ENCODE data around the gene GRID2. TPM values are rescaled to one million over a fixed set of nuclear protein-coding genes. Genes with fewer than 3 reads are reported as not detected.
A peak's percentile ranks its signal among the peaks of the same experiment; 100 is the strongest.

The GRID2 gene
- polyA plus RNA-seq, 1 donor from 2014 or later, result 14.9 TPM

- Histone ChIP-seq H3K36me3 (ENCODE audit: insufficient read depth, low read length) (no peaks in the 10 kb centered on the region), H3F3A (ENCODE audit: insufficient read depth, low read length, poor library complexity, severe bottlenecking) (peaks cover 10% of the 10 kb centered on the region), H3K9me3 (ENCODE audit: low read length) (no peaks in the 10 kb centered on the region), H3K27me3 (ENCODE audit: insufficient read depth, low read depth, low read length) (no peaks in the 10 kb centered on the region), H4K20me1 (ENCODE audit: insufficient read depth) (no peaks in the 10 kb centered on the region), H3K9ac (ENCODE audit: low read length) (no peak overlapping the region), H3K4me3 (ENCODE audit: low read length) (no peak overlapping the region), H3K27ac (ENCODE audit: low read length) (peak overlapping the region; percentile 48), H3K9me2 (ENCODE audit: insufficient read depth, low read length) (no peaks in the 10 kb centered on the region), H3K4me2 (ENCODE audit: low read length) (peak overlapping the region; percentile 12), H2AFZ (ENCODE audit: low read depth, low read length) (no peak overlapping the region), H3K79me2 (replicated peaks; ENCODE audit: insufficient read depth, low read length) (no peaks in the 10 kb centered on the region)
- peak; percentile 74 for TF ChIP-seq EP300 (conservative IDR thresholded peaks at IDR 0.05; ENCODE audit: poor library complexity, severe bottlenecking)
- TF ChIP-seq POLR2AphosphoS5 (IDR thresholded peaks at IDR 0.05), result peak; percentile 50
- TF ChIP-seq SMC3 (conservative IDR thresholded peaks at IDR 0.05; ENCODE audit: poor library complexity), result no peak
- TF ChIP-seq TAF1 (IDR thresholded peaks at IDR 0.05; ENCODE audit: low read depth), result no peak
Measured at GRCh38 chr4:93660036-93660435, 1356.3 kb downstream of the GRID2 start.

GRCh38 chr4:93670434-93670833 is 1366.7 kb downstream of the GRID2 start:
- no peaks in the 10 kb centered on the region for H3K9me2 ChIP-seq (ENCODE audit: insufficient read depth, low read length)
- H3K9me3 ChIP-seq (ENCODE audit: low read length), result no peaks in the 10 kb centered on the region
- H2AFZ ChIP-seq (ENCODE audit: low read depth, low read length), result no peak overlapping the region
- H3K4me3 ChIP-seq (ENCODE audit: low read length), result no peak overlapping the region
- H3F3A ChIP-seq (ENCODE audit: insufficient read depth, low read length, poor library complexity, severe bottlenecking), result no peaks in the 10 kb centered on the region
- no peak overlapping the region for H3K27ac ChIP-seq (ENCODE audit: low read length)
- no peak overlapping the region for H3K4me2 ChIP-seq (ENCODE audit: low read length)
- TF ChIP-seq EP300 (conservative IDR thresholded peaks at IDR 0.05; ENCODE audit: poor library complexity, severe bottlenecking) (no peak), RAD21 (conservative IDR thresholded peaks at IDR 0.05) (no peak), CTCF (IDR thresholded peaks at IDR 0.05; ENCODE audit: poor library complexity, severe bottlenecking) (no peak), POLR2AphosphoS5 (IDR thresholded peaks at IDR 0.05) (no peak), TAF1 (IDR thresholded peaks at IDR 0.05; ENCODE audit: low read depth) (no peak), SMC3 (conservative IDR thresholded peaks at IDR 0.05; ENCODE audit: poor library complexity) (no peak), REST (IDR thresholded peaks at IDR 0.05; ENCODE audit: borderline replicate concordance) (no peak)
- no peaks in the 10 kb centered on the region for H4K20me1 ChIP-seq (ENCODE audit: insufficient read depth)
- H3K36me3 ChIP-seq (ENCODE audit: insufficient read depth, low read length), result no peaks in the 10 kb centered on the region
- H3K9ac ChIP-seq (ENCODE audit: low read length), result no peak overlapping the region
- no peaks in the 10 kb centered on the region for H3K27me3 ChIP-seq (ENCODE audit: insufficient read depth, low read depth, low read length)
- no peaks in the 10 kb centered on the region for H3K79me2 ChIP-seq (replicated peaks; ENCODE audit: insufficient read depth, low read length)

GRCh38 chr4:93671093-93671492 is 1367.3 kb downstream of the GRID2 start:
- Histone ChIP-seq H3K9me2 (ENCODE audit: insufficient read depth, low read length) (no peaks in the 10 kb centered on the region), H3K79me2 (replicated peaks; ENCODE audit: insufficient read depth, low read length) (no peaks in the 10 kb centered on the region), H3K4me3 (ENCODE audit: low read length) (no peak overlapping the region), H3K27ac (ENCODE audit: low read length) (no peak overlapping the region), H3K36me3 (ENCODE audit: insufficient read depth, low read length) (no peaks in the 10 kb centered on the region), H4K20me1 (ENCODE audit: insufficient read depth) (no peaks in the 10 kb centered on the region), H3F3A (ENCODE audit: insufficient read depth, low read length, poor library complexity, severe bottlenecking) (no peaks in the 10 kb centered on the region), H2AFZ (ENCODE audit: low read depth, low read length) (no peak overlapping the region), H3K9me3 (ENCODE audit: low read length) (no peaks in the 10 kb centered on the region), H3K4me2 (ENCODE audit: low read length) (no peak overlapping the region), H3K27me3 (ENCODE audit: insufficient read depth, low read depth, low read length) (no peaks in the 10 kb centered on the region), H3K9ac (ENCODE audit: low read length) (no peak overlapping the region)
- no peak for TF ChIP-seq EZH2 (IDR thresholded peaks at IDR 0.05; ENCODE audit: borderline replicate concordance, insufficient read depth, low read length, poor library complexity, severe bottlenecking)
- no peak for TF ChIP-seq REST (IDR thresholded peaks at IDR 0.05; ENCODE audit: borderline replicate concordance)
- TF ChIP-seq SMC3 (conservative IDR thresholded peaks at IDR 0.05; ENCODE audit: poor library complexity), result no peak
- no peak for TF ChIP-seq MXI1 (conservative IDR thresholded peaks at IDR 0.05; ENCODE audit: poor library complexity, severe bottlenecking)
- no peak for TF ChIP-seq EP300 (conservative IDR thresholded peaks at IDR 0.05; ENCODE audit: poor library complexity, severe bottlenecking)
- no peak for TF ChIP-seq POLR2AphosphoS5 (IDR thresholded peaks at IDR 0.05)
- no peak for TF ChIP-seq CTCF (IDR thresholded peaks at IDR 0.05; ENCODE audit: poor library complexity, severe bottlenecking)
- TF ChIP-seq RAD21 (conservative IDR thresholded peaks at IDR 0.05), result no peak
- no peak for TF ChIP-seq TAF1 (IDR thresholded peaks at IDR 0.05; ENCODE audit: low read depth)

Measured in neural cell (in vitro differentiated cells).